ENCODE results near the gene NUTM2D. TPM values are rescaled to one million over a fixed set of nuclear protein-coding genes. Genes with fewer than 3 reads are reported as not detected.
"Not testable (repeated sequence)": the region's sequence is repeated elsewhere in the genome, so short reads cannot be mapped to it uniquely, and the experiment has no call there.

Gene NUTM2D
- total RNA-seq, 6 experiments from 2014 or later: 0.52 to 0.85 (median 0.58) TPM

DNA sequence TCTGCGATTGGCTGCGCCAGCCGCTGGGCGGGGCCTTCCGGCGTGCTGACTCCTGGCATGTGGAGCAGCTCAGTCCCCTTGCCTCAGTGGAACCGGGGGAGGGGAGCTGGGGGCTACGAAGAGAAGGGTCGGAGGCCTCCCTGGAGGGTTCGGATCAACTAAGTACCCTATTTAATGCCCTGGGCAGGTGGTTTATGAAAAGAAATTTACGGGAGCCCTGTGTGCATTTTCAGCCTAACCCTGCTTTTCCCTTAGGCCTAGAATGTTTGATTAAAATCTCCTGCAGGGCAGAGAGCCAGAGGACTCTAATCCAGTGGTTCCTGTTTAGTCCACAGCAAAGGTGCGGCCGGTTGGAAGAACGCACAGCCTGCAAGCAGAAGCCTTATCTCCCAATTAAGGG, 33.8 kb downstream of the NUTM2D start:
- H3K9me3 Mint-ChIP-seq; H3K36me3 Mint-ChIP-seq (ENCODE audit: low read depth); H3K4me3 Mint-ChIP-seq; H3K27ac Mint-ChIP-seq; DNase-seq; H3K4me1 Mint-ChIP-seq (ENCODE audit: low read depth): not testable (repeated sequence)
- H3K27me3 Mint-ChIP-seq (ENCODE audit: insufficient read depth): peaks cover 13% of the 10 kb centered on the region

DNA sequence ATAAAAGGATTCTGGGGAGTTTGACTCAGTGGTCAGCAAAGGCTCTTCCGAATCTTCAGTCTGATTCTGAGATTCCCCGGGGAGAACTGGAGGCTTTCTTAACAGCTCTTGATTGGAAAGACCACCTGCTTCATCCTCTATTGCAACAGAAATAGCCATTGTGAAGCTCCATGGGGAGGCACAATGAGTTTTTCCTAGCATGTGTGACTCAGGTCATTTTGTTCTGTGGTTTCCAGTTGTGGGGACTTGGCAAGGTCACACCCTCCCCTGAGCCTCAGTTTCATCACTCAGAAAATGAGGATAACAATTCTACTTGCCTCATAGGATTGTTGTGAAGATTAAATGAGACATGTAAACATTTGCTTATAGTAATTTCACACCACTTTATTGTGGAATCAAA, 38.7 kb downstream of the NUTM2D start:
- not testable (repeated sequence) for H3K4me3 Mint-ChIP-seq; H3K27ac Mint-ChIP-seq; H3K9me3 Mint-ChIP-seq; H3K36me3 Mint-ChIP-seq (ENCODE audit: low read depth); DNase-seq; H3K4me1 Mint-ChIP-seq (ENCODE audit: low read depth)
- H3K27me3 Mint-ChIP-seq (ENCODE audit: insufficient read depth): peaks cover 22% of the 10 kb centered on the region

DNA sequence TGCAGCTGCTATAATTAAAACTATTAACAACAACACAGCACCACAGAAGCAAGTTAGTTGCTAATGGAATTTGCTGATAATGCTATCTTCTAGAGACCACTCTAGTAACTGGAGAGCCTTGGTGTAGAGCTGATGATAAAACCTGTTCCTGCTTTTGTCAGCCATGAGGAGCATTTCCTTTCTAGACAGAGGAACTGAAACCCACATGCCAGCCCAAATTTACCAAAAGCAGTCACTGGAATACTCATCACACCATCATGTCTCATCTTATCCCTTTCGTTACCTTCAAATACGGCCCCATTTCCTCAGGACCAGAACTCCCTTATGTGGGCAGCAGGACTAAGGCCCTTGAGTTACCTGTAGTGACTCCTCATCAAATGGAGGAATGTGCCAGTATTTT, 40.9 kb downstream of the NUTM2D start:
- not testable (repeated sequence) for H3K27ac Mint-ChIP-seq; H3K36me3 Mint-ChIP-seq (ENCODE audit: low read depth); H3K4me1 Mint-ChIP-seq (ENCODE audit: low read depth); H3K9me3 Mint-ChIP-seq; DNase-seq; H3K4me3 Mint-ChIP-seq
- peaks cover 30% of the 10 kb centered on the region for H3K27me3 Mint-ChIP-seq (ENCODE audit: insufficient read depth)

DNA sequence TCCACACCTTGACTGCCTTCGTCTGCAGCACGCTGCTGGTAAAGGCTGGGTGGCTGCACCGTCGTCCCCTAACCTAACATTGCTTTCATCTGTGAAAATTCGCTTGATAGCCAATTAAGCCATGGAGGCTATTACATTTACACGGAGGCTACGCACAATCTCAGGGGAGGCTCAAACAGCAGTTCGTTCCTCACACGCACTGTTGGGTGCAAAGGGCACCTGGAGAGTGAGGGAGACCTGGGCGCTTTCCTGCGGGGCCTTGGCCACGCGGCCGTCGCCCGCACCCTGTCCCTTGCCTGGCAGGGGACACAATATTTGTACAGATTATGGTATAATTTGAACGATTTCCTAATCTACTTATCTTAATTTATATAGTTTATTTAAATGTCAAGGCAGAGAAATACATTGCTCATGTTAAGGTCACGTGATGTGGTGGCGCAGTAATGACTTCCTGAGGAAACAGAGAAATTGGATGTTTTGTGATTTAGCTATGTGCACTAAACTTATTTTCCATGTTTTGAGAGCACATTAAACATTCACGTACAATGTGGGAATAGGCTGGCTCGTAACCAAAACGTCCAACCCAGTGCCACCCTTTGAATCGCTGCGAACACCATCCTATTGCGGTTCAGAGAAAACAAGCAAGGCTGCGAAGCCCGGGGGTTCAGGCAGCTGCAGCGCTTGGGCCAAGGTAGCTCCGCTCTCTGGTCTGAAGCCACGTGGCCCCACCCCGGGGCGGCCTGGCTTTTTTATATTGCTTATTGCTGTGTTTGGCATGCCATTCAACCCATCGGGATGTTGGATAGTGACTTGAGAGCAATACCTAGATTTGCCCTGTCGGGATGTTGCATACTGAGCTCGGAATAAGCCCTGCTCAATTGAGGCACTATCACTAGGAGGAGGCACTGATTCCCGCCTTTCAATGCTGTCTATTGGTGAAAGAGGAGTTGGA, 50.2 kb downstream of the NUTM2D start:
- H3K27ac Mint-ChIP-seq; H3K36me3 Mint-ChIP-seq (ENCODE audit: low read depth); H3K4me3 Mint-ChIP-seq; H3K9me3 Mint-ChIP-seq; H3K27me3 Mint-ChIP-seq (ENCODE audit: insufficient read depth); H3K4me1 Mint-ChIP-seq (ENCODE audit: low read depth); DNase-seq: not testable (repeated sequence)

DNA sequence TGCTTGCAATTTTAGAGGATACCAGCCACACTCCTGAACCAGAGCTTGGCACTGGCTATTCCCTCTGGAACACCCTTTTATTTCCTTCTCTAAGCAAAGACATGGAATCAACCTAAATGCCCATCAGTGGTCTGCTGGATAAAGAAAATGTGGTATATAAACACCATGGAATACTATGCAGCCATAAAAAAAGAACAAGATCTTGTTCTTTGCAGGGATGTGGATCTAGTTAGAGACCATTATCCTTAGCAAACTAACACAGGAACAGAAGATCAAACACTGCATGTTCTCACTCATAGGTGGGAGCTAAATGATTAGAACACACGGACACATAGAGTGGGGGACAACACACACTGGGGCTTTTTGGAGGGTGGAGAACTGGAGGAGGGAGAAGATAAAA, 56.4 kb downstream of the NUTM2D start:
- not testable (repeated sequence) for H3K4me3 Mint-ChIP-seq; H3K36me3 Mint-ChIP-seq (ENCODE audit: low read depth); DNase-seq; H3K27me3 Mint-ChIP-seq (ENCODE audit: insufficient read depth); H3K9me3 Mint-ChIP-seq; H3K4me1 Mint-ChIP-seq (ENCODE audit: low read depth); H3K27ac Mint-ChIP-seq

Other genes with a start within 250 kb of the NUTM2D start
- under 1 TPM in 3 of 6 experiments, not detected in 3; 0.09 to 0.19 (median 0.17) TPM for gene NUTM2A, start 132.3 kb upstream of the NUTM2D start, total RNA-seq (2021; fragmentation: NEBNext Ultra II Directional; extraction: Animal tissue kit (Norgen Biotek cat#: 25700))
- gene MINPP1, start 147.1 kb downstream of the NUTM2D start, total RNA-seq (2021; fragmentation: NEBNext Ultra II Directional; extraction: Animal tissue kit (Norgen Biotek cat#: 25700)): 10 to 100 TPM; 32.5 to 41.4 (median 37.0) TPM

All from HFFc6 (cell line).